ENCODE data around the gene SDF2. TPM values are rescaled to one million over a fixed set of nuclear protein-coding genes. Genes with fewer than 3 reads are reported as not detected.

The SDF2 gene
- total and polyA plus RNA-seq, 9 of the 15 experiments (the other 6 are each of a cell fraction or from before 2014, with no cell fraction given), result 41.2 to 132 (median 65.6) TPM

DNA sequence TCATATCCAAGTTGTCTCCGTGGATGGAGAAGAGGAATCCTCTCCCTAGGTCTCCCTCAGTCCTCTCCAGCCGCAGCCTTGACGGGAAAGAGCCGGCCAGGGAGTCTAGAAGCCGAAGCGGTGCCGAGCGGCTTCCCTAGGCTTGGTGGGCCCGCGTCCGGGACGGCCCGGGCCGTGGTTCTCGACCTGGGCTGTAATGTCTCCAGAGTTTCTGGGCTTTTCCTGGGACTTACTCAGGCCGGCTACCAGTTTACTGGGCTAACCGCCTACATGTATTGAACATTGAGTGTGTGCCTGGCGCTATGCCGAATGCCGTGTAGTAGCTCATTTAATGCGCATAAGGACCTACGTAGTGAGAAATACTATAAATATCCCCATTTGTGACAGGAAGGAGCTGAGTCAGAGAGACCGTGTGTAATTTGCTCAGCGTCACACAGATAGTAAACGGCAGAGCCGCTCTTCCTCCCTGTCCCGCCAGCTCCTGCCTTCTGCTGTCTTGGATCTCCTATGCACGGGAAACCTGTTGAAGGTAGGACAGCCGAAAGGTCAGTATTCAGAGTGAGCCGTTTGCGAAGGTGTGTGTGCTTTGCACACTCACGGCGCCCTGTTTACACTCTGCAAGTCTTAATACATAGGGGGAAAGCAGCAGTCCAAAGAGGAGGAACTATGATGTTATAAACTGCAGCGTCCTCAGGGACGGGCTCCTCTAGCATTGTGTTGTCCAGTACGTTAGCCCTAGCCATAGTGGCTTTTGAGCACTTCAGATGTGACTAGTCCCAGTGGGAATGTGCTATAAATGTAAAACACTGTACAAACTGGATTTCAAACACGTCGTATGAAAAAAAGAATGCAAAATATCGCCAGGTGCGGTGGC is 62.2 kb downstream of the SDF2 start (continued):
- TF ChIP-seq, protein P1, sequence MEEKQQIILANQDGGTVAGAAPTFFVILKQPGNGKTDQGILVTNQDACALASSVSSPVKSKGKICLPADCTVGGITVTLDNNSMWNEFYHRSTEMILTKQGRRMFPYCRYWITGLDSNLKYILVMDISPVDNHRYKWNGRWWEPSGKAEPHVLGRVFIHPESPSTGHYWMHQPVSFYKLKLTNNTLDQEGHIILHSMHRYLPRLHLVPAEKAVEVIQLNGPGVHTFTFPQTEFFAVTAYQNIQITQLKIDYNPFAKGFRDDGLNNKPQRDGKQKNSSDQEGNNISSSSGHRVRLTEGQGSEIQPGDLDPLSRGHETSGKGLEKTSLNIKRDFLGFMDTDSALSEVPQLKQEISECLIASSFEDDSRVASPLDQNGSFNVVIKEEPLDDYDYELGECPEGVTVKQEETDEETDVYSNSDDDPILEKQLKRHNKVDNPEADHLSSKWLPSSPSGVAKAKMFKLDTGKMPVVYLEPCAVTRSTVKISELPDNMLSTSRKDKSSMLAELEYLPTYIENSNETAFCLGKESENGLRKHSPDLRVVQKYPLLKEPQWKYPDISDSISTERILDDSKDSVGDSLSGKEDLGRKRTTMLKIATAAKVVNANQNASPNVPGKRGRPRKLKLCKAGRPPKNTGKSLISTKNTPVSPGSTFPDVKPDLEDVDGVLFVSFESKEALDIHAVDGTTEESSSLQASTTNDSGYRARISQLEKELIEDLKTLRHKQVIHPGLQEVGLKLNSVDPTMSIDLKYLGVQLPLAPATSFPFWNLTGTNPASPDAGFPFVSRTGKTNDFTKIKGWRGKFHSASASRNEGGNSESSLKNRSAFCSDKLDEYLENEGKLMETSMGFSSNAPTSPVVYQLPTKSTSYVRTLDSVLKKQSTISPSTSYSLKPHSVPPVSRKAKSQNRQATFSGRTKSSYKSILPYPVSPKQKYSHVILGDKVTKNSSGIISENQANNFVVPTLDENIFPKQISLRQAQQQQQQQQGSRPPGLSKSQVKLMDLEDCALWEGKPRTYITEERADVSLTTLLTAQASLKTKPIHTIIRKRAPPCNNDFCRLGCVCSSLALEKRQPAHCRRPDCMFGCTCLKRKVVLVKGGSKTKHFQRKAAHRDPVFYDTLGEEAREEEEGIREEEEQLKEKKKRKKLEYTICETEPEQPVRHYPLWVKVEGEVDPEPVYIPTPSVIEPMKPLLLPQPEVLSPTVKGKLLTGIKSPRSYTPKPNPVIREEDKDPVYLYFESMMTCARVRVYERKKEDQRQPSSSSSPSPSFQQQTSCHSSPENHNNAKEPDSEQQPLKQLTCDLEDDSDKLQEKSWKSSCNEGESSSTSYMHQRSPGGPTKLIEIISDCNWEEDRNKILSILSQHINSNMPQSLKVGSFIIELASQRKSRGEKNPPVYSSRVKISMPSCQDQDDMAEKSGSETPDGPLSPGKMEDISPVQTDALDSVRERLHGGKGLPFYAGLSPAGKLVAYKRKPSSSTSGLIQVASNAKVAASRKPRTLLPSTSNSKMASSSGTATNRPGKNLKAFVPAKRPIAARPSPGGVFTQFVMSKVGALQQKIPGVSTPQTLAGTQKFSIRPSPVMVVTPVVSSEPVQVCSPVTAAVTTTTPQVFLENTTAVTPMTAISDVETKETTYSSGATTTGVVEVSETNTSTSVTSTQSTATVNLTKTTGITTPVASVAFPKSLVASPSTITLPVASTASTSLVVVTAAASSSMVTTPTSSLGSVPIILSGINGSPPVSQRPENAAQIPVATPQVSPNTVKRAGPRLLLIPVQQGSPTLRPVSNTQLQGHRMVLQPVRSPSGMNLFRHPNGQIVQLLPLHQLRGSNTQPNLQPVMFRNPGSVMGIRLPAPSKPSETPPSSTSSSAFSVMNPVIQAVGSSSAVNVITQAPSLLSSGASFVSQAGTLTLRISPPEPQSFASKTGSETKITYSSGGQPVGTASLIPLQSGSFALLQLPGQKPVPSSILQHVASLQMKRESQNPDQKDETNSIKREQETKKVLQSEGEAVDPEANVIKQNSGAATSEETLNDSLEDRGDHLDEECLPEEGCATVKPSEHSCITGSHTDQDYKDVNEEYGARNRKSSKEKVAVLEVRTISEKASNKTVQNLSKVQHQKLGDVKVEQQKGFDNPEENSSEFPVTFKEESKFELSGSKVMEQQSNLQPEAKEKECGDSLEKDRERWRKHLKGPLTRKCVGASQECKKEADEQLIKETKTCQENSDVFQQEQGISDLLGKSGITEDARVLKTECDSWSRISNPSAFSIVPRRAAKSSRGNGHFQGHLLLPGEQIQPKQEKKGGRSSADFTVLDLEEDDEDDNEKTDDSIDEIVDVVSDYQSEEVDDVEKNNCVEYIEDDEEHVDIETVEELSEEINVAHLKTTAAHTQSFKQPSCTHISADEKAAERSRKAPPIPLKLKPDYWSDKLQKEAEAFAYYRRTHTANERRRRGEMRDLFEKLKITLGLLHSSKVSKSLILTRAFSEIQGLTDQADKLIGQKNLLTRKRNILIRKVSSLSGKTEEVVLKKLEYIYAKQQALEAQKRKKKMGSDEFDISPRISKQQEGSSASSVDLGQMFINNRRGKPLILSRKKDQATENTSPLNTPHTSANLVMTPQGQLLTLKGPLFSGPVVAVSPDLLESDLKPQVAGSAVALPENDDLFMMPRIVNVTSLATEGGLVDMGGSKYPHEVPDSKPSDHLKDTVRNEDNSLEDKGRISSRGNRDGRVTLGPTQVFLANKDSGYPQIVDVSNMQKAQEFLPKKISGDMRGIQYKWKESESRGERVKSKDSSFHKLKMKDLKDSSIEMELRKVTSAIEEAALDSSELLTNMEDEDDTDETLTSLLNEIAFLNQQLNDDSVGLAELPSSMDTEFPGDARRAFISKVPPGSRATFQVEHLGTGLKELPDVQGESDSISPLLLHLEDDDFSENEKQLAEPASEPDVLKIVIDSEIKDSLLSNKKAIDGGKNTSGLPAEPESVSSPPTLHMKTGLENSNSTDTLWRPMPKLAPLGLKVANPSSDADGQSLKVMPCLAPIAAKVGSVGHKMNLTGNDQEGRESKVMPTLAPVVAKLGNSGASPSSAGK (IDR thresholded peaks at IDR 0.05), result peak; percentile 41; the same call in 1 of the 2 replicates
- TF ChIP-seq ZNF586 (CRISPR knock-in tag; conservative IDR thresholded peaks at IDR 0.05), result no peak
- TF ChIP-seq, protein P2, sequence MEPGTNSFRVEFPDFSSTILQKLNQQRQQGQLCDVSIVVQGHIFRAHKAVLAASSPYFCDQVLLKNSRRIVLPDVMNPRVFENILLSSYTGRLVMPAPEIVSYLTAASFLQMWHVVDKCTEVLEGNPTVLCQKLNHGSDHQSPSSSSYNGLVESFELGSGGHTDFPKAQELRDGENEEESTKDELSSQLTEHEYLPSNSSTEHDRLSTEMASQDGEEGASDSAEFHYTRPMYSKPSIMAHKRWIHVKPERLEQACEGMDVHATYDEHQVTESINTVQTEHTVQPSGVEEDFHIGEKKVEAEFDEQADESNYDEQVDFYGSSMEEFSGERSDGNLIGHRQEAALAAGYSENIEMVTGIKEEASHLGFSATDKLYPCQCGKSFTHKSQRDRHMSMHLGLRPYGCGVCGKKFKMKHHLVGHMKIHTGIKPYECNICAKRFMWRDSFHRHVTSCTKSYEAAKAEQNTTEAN (CRISPR knock-in tag; IDR thresholded peaks at IDR 0.05), result peak; percentile 41; the same call in 1 of the 2 replicates
- TF ChIP-seq NONO (IDR thresholded peaks at IDR 0.05; ENCODE audit: low read depth in 2 of 2, low read length in 1 of 2), result peak in 1 of 2 experiments; percentile 22; a peak in 1 of 4 replicates
- no peak for TF ChIP-seq RBM22 (IDR thresholded peaks at IDR 0.05; ENCODE audit: low read depth, low read length, poor library complexity, severe bottlenecking)
- no peak for TF ChIP-seq NR1H2 (CRISPR knock-in tag; IDR thresholded peaks at IDR 0.05)
- no peak for TF ChIP-seq EP300 (IDR thresholded peaks at IDR 0.05; ENCODE audit: low read length)
- TF ChIP-seq, protein P3, sequence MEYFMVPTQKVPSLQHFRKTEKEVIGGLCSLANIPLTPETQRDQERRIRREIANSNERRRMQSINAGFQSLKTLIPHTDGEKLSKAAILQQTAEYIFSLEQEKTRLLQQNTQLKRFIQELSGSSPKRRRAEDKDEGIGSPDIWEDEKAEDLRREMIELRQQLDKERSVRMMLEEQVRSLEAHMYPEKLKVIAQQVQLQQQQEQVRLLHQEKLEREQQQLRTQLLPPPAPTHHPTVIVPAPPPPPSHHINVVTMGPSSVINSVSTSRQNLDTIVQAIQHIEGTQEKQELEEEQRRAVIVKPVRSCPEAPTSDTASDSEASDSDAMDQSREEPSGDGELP (CRISPR knock-in tag; IDR thresholded peaks at IDR 0.05; ENCODE audit: borderline replicate concordance), result peak; percentile 53; the same call in 1 of the 2 replicates
- peak; percentile 40 for TF ChIP-seq SMARCA4 (IDR thresholded peaks at IDR 0.05)
- TF ChIP-seq, protein P4, sequence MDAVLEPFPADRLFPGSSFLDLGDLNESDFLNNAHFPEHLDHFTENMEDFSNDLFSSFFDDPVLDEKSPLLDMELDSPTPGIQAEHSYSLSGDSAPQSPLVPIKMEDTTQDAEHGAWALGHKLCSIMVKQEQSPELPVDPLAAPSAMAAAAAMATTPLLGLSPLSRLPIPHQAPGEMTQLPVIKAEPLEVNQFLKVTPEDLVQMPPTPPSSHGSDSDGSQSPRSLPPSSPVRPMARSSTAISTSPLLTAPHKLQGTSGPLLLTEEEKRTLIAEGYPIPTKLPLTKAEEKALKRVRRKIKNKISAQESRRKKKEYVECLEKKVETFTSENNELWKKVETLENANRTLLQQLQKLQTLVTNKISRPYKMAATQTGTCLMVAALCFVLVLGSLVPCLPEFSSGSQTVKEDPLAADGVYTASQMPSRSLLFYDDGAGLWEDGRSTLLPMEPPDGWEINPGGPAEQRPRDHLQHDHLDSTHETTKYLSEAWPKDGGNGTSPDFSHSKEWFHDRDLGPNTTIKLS (IDR thresholded peaks at IDR 0.05; ENCODE audit: borderline replicate concordance, low read depth), result peak; percentile 21; the same call in 1 of the 2 replicates
- TF ChIP-seq CEBPB (tag; IDR thresholded peaks at IDR 0.05), result no peak
